Stimulated activated naive CD4-positive, alpha-beta T cell treated with Interleukin-2 at 50 U/mL for 16 hours (primary cell): ENCODE measurements around the gene CNTN2.

Experiments
- DNase-seq: peaks from one replicate; lab custom pipeline; 2025; lab: John Stamatoyannopoulos, UW

The CNTN2 gene

GRCh38 chr1:205024679-205025078 lies 18.3 kb upstream of the CNTN2 start:
- no peak for DNase-seq

GRCh38 chr1:205025239-205025638 lies 17.8 kb upstream of the CNTN2 start:
- no peak for DNase-seq

GRCh38 chr1:205026181-205026580 lies 16.8 kb upstream of the CNTN2 start:
- DNase-seq: no peak

- no peak for DNase-seq
Measured at GRCh38 chr1:205028390-205028789, 14.6 kb upstream of the CNTN2 start.

- DNase-seq: no peak
Measured at GRCh38 chr1:205028924-205029323, 14.1 kb upstream of the CNTN2 start.

- DNase-seq: no peak
Measured at GRCh38 chr1:205030241-205030640, 12.8 kb upstream of the CNTN2 start.

GRCh38 chr1:205030896-205031295 lies 12.1 kb upstream of the CNTN2 start:
- no peak for DNase-seq

- no peak for DNase-seq
Measured at GRCh38 chr1:205032508-205032907, 10.5 kb upstream of the CNTN2 start.

GRCh38 chr1:205037539-205037938 lies 5.5 kb upstream of the CNTN2 start:
- DNase-seq: no peak

- no peak for DNase-seq
Measured at GRCh38 chr1:205038132-205038786, 4.8 kb upstream of the CNTN2 start.

- DNase-seq: no peak
Measured at GRCh38 chr1:205041001-205041715, 1.9 kb upstream of the CNTN2 start.

GRCh38 chr1:205041998-205042910 lies 758 bp upstream of the CNTN2 start:
- DNase-seq: no peak

GRCh38 chr1:205043866-205044265 lies 854 bp downstream of the CNTN2 start:
- DNase-seq: no peak

GRCh38 chr1:205044741-205045140 lies 1.7 kb downstream of the CNTN2 start:
- no peak for DNase-seq

- DNase-seq: no peak
Measured at GRCh38 chr1:205045146-205045545, 2.1 kb downstream of the CNTN2 start.

GRCh38 chr1:205046870-205047269 lies 3.9 kb downstream of the CNTN2 start:
- DNase-seq: no peak

GRCh38 chr1:205047764-205048231 lies 4.8 kb downstream of the CNTN2 start:
- DNase-seq: no peak

- DNase-seq: no peak
Measured at GRCh38 chr1:205048382-205048781, 5.4 kb downstream of the CNTN2 start.

GRCh38 chr1:205049479-205049878 lies 6.5 kb downstream of the CNTN2 start:
- no peak for DNase-seq

GRCh38 chr1:205052690-205053089 lies 9.7 kb downstream of the CNTN2 start:
- DNase-seq: no peak

- no peak for DNase-seq
Measured at GRCh38 chr1:205053296-205053695, 10.3 kb downstream of the CNTN2 start.

GRCh38 chr1:205054013-205054412 lies 11.0 kb downstream of the CNTN2 start:
- no peak for DNase-seq

GRCh38 chr1:205056188-205056611 lies 13.2 kb downstream of the CNTN2 start:
- no peak for DNase-seq
